K562 (cell line): Measurements from ENCODE around the gene DNAH3. TPM values are rescaled to one million over a fixed set of nuclear protein-coding genes. Genes with fewer than 3 reads are reported as not detected.

Experiments used
- FOXA3 ChIP-seq, 2 experiments: fragments of 450-650 bp in 1 of 2; sonication (generic) in 1 of 2; formaldehyde crosslinking; IDR thresholded peaks in 1 of 2; conservative IDR thresholded peaks in 1 of 2; 2 replicates each; pipeline versions ENCODE4 v1.4.0 to v1.8.0; 2020 to 2022; ENCODE audit warnings: mild to moderate bottlenecking in 2 of 2, missing genetic modification reagents in 1 of 2
- GATAD2B ChIP-seq: fragments of 450-650 bp; IDR thresholded peaks from 2 replicates; pipeline ENCODE4 v1.6.1; 2017; ENCODE audit warnings: mild to moderate bottlenecking, borderline replicate concordance
- JUND ChIP-seq, 2 experiments: IDR thresholded peaks; 2 replicates in 1 of 2; 3 replicates in 1 of 2; pipeline ENCODE4 v1.6.1; 2011; ENCODE audit warnings: borderline replicate concordance in 2 of 2, low read depth in 2 of 2, low read length in 2 of 2, improper control_type of control experiment in 1 of 2, missing biosample characterization in 1 of 2, missing genetic modification characterization in 1 of 2, missing genetic modification reagents in 1 of 2
- KHSRP ChIP-seq: fragments of 450-650 bp; IDR thresholded peaks from 2 replicates; pipeline ENCODE4 v1.6.1; 2017
- MXI1 ChIP-seq: IDR thresholded peaks from 2 replicates; pipeline ENCODE4 v1.6.1; 2011; ENCODE audit warnings: low read depth, mild to moderate bottlenecking, improper control_type of control experiment, low read length
- MYBL2 ChIP-seq, 2 experiments: fragments of 450-650 bp in 1 of 2; sonication (generic) in 1 of 2; formaldehyde crosslinking in 1 of 2; IDR thresholded peaks; 2 replicates each; pipeline versions ENCODE4 v1.6.1 to v1.8.1; 2017 to 2022; ENCODE audit warnings: borderline replicate concordance in 1 of 2, inconsistent platforms in 1 of 2, low read depth in 1 of 2, mild to moderate bottlenecking in 1 of 2, missing genetic modification reagents in 1 of 2, moderate library complexity in 1 of 2
- NFE2 ChIP-seq: IDR thresholded peaks from 2 replicates; pipeline ENCODE4 v1.6.1; 2014; ENCODE audit warnings: antibody characterized with exemption, low read depth
- POLR3G ChIP-seq: IDR thresholded peaks from 2 replicates; pipeline ENCODE4 v1.6.1; 2011; ENCODE audit not compliant: insufficient read length, insufficient replicate concordance; ENCODE audit errors: extremely low read depth
- TCFL5 ChIP-seq: fragments of 250-450 bp; sonication (Bioruptor Pico); conservative IDR thresholded peaks from 2 replicates; pipeline ENCODE4 v1.6.1; 2021; ENCODE audit warnings: mild to moderate bottlenecking, moderate library complexity, matching md5 sums
- XRCC3 ChIP-seq: fragments of 450-650 bp; IDR thresholded peaks from 2 replicates; pipeline ENCODE4 v1.6.1; 2017; ENCODE audit warnings: mild to moderate bottlenecking, moderate library complexity
- YY1 ChIP-seq, 3 experiments: IDR thresholded peaks; 2 replicates each; pipeline ENCODE4 v1.6.1; 2011; ENCODE audit warnings: low read length in 2 of 3, mild to moderate bottlenecking in 2 of 3, moderate library complexity in 2 of 3, borderline replicate concordance in 1 of 3, control low read depth in 1 of 3, low read depth in 1 of 3; ENCODE audit not compliant: insufficient read depth in 3 of 3, insufficient replicate concordance in 2 of 3, control insufficient read depth in 1 of 3, insufficient read length in 1 of 3; ENCODE audit errors: extremely low read depth in 1 of 3
- ZBTB1 ChIP-seq: sonication (generic); formaldehyde crosslinking; IDR thresholded peaks from 2 replicates; pipeline ENCODE4 v1.8.1; 2023; ENCODE audit warnings: missing genetic modification reagents, low read depth, mild to moderate bottlenecking, borderline replicate concordance
- ZBTB17 ChIP-seq: fragments of 450-650 bp; formaldehyde crosslinking; IDR thresholded peaks from 2 replicates; pipeline ENCODE4 v1.4.0; 2020; ENCODE audit warnings: mild to moderate bottlenecking
- ZBTB7A ChIP-seq: IDR thresholded peaks from 2 replicates; pipeline ENCODE4 v1.6.1; 2011; ENCODE audit warnings: low read depth, mild to moderate bottlenecking, low read length, moderate library complexity, borderline replicate concordance; ENCODE audit not compliant: control insufficient read depth
- ZNF12 ChIP-seq: sonication (generic); formaldehyde crosslinking; IDR thresholded peaks from 2 replicates; pipeline ENCODE4 v1.4.0; 2020; ENCODE audit warnings: mild to moderate bottlenecking, missing genetic modification reagents
- ZNF707 ChIP-seq: fragments of 250-450 bp; sonication (Bioruptor Pico); conservative IDR thresholded peaks from 2 replicates; pipeline ENCODE4 v1.8.0; 2022; ENCODE audit warnings: inconsistent platforms, mild to moderate bottlenecking, moderate library complexity
- ZNF830 ChIP-seq: fragments of 250-450 bp; sonication (Bioruptor Pico); IDR thresholded peaks from 2 replicates; pipeline ENCODE4 v1.5.0; 2021; ENCODE audit warnings: mild to moderate bottlenecking
- polyA plus RNA-seq, 8 experiments: library from polyadenylated mRNA; depleted of rRNA in 4 of 8; stranded (reverse) in 5 of 8; unstranded in 3 of 8; fragments of >200 nt; fragmentation: Nextera tagmentation in 2 of 8; fragmentation: Illumina TruSeq in 1 of 8; extraction: Ambion mirVana in 2 of 8; extraction: Trizol in 1 of 8; gene quantifications; 2 replicates each; pipeline versions ENCODE4 v1.2.1 to v1.2.3, GENCODE V29; 2011 to 2014; ENCODE audit warnings: inconsistent platforms in 1 of 8, missing spikeins in 1 of 8
- total RNA-seq, 7 experiments: library from RNA; depleted of rRNA in 6 of 7; stranded (reverse); fragments of >200 nt in 6 of 7; fragmentation: Illumina TruSeq in 2 of 7; extraction: Trizol in 2 of 7; gene quantifications; 2 replicates each; pipeline versions ENCODE4 v1.2.1 to v1.2.3, GENCODE V29; 2011 to 2021; ENCODE audit warnings: low replicate concordance in 1 of 7
- TF ChIP-seq, protein P1 (sequence below): fragments of 450-650 bp; IDR thresholded peaks from 2 replicates; pipeline ENCODE4 v1.7.1; 2018; ENCODE audit warnings: mild to moderate bottlenecking, low read depth; ENCODE audit not compliant: partially characterized antibody
- TF ChIP-seq, protein P2 (sequence below): fragments of 250-450 bp; sonication (Bioruptor Pico); IDR thresholded peaks from 2 replicates; pipeline ENCODE4 v1.8.0; 2021; ENCODE audit warnings: mild to moderate bottlenecking, moderate library complexity
- TF ChIP-seq, protein P3 (sequence below): sonication (generic); formaldehyde crosslinking; IDR thresholded peaks from 2 replicates; pipeline ENCODE4 v1.9.0; 2022; ENCODE audit warnings: mild to moderate bottlenecking, missing genetic modification reagents

Gene DNAH3
- total and polyA plus RNA-seq, 9 of the 15 experiments (the other 6 are each of a cell fraction or from before 2014, with no cell fraction given), result 0.32 to 0.84 (median 0.44) TPM

DNA sequence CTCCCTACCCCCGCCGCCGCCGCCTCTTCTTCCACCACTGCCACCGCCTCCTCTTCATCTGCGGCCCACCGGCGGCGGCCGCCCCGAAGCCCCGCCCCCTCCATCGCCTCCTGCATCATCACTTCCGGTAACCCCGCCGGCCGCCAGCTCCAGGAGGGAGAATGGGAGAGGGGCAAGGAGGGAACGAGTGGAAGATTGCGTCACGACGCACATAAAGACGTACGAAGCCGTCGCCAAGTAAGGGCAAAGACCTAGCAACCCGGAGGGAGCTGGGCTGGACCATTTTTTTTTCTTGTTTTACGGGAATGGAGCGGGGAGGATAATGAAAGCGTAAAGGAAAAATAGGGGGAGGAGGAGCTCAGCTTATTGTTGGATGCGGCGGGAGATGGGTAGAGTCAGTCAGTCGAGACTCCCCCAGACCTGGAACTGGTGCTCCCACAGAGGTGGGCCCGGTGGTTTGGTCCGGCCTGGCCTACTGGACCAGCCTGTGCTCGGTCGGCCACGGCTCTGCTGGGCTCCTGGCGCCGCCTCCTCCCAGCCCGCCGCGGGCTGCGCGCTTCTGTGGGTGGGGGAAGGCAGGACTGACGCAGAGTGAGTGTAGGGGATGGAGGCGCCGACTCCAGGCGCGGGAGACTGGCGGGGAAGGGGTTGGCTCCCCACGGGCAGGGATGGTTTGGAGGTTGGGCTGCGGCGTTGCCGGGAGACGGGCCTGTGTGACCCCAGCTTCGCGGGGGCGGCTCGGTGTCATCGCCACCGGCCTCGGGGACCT, 250.2 kb downstream of the DNAH3 start, which contains the start of the genes DCUN1D3 and LYRM1 (continued):
- TF ChIP-seq MXI1 (0 out of 2 replicates have a peak, but pooled peaks have one; percentile 34), JUND (IDR thresholded peaks at IDR 0.05; ENCODE audit: borderline replicate concordance, low read depth, low read length) (peak; percentile 97), JUND (tag; IDR thresholded peaks at IDR 0.05; ENCODE audit: borderline replicate concordance, low read depth, low read length) (peak; percentile 5; the same call in 1 of the 3 replicates), NFE2 (peak; percentile 27; the same call in 1 of the 2 replicates), ZBTB17 (CRISPR knock-in tag) (no peak), ZNF707 (CRISPR knock-in tag) (no peak), ZNF830 (CRISPR knock-in tag) (no peak), MYBL2 (IDR thresholded peaks at IDR 0.05; ENCODE audit: low read depth) (no peak), MYBL2 (CRISPR knock-in tag; IDR thresholded peaks at IDR 0.05; ENCODE audit: borderline replicate concordance) (no peak), GATAD2B (no peak), KHSRP (peak; percentile 67; the same call in 1 of the 2 replicates), ZBTB1 (no peak), ZBTB7A (peak; percentile 28; the same call in 1 of the 2 replicates), FOXA3 (CRISPR knock-in tag; conservative IDR thresholded peaks at IDR 0.05 in 1 of 2, IDR thresholded peaks at IDR 0.05 in 1 of 2) (peak in 1 of 2 experiments; percentile 25; a peak in 1 of 4 replicates), ZNF12 (CRISPR knock-in tag) (no peak), XRCC3 (no peak), POLR3G (no peak), TCFL5 (CRISPR knock-in tag) (no peak), YY1 (IDR thresholded peaks at IDR 0.05; ENCODE audit: borderline replicate concordance in 1 of 3, control insufficient read depth in 1 of 3, extremely low read depth in 1 of 3, insufficient read depth in 3 of 3, insufficient read length in 1 of 3, insufficient replicate concordance in 2 of 3, low read depth in 1 of 3, low read length in 2 of 3) (peak in 1 of 3 experiments; percentile 38)
- TF ChIP-seq, protein P1, sequence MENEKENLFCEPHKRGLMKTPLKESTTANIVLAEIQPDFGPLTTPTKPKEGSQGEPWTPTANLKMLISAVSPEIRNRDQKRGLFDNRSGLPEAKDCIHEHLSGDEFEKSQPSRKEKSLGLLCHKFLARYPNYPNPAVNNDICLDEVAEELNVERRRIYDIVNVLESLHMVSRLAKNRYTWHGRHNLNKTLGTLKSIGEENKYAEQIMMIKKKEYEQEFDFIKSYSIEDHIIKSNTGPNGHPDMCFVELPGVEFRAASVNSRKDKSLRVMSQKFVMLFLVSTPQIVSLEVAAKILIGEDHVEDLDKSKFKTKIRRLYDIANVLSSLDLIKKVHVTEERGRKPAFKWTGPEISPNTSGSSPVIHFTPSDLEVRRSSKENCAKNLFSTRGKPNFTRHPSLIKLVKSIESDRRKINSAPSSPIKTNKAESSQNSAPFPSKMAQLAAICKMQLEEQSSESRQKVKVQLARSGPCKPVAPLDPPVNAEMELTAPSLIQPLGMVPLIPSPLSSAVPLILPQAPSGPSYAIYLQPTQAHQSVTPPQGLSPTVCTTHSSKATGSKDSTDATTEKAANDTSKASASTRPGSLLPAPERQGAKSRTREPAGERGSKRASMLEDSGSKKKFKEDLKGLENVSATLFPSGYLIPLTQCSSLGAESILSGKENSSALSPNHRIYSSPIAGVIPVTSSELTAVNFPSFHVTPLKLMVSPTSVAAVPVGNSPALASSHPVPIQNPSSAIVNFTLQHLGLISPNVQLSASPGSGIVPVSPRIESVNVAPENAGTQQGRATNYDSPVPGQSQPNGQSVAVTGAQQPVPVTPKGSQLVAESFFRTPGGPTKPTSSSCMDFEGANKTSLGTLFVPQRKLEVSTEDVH, result no peak
- TF ChIP-seq, protein P2, sequence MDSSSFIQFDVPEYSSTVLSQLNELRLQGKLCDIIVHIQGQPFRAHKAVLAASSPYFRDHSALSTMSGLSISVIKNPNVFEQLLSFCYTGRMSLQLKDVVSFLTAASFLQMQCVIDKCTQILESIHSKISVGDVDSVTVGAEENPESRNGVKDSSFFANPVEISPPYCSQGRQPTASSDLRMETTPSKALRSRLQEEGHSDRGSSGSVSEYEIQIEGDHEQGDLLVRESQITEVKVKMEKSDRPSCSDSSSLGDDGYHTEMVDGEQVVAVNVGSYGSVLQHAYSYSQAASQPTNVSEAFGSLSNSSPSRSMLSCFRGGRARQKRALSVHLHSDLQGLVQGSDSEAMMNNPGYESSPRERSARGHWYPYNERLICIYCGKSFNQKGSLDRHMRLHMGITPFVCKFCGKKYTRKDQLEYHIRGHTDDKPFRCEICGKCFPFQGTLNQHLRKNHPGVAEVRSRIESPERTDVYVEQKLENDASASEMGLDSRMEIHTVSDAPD, result no peak
- TF ChIP-seq, protein P3, sequence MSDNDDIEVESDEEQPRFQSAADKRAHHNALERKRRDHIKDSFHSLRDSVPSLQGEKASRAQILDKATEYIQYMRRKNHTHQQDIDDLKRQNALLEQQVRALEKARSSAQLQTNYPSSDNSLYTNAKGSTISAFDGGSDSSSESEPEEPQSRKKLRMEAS (CRISPR knock-in tag), result no peak
